ENCODE data around the gene PP2D1. TPM values are rescaled to one million over a fixed set of nuclear protein-coding genes. Genes with fewer than 3 reads are reported as not detected.

Gene PP2D1
- total RNA-seq, 1 experiment from 2014 or later = not detected

- peak; percentile 90 for TF ChIP-seq YY1 (IDR thresholded peaks at IDR 0.05; ENCODE audit: extremely low read depth, insufficient replicate concordance, low read depth, low read length)
- TF ChIP-seq CEBPB (IDR thresholded peaks at IDR 0.05; ENCODE audit: low read depth) = no peak
- no peak for TF ChIP-seq RAD21 (IDR thresholded peaks at IDR 0.05; ENCODE audit: low read depth)
These were observed 65.1 kb downstream of the PP2D1 start, which contains the start of gene RAB5A (continued) for GRCh38 chr3:19946832-19947548.

- ChIA-PET POLR2A (no interaction called here), RAD21 (ENCODE audit: low non-redundant PET in 1 of 2, low total read pairs in 2 of 2, uncharacterized antibody in 2 of 2, unreplicated experiment in 2 of 2) (no interaction called here), CTCF (no interaction called here)
- Histone ChIP-seq H3K36me3 (ENCODE audit: control insufficient read depth in 1 of 2, insufficient read depth in 2 of 2, low read length in 2 of 2) (peaks cover 0 to 2% of the 10 kb centered on the region in 2 experiments; a peak in 1 of 4 replicates), H3K9me3 (ENCODE audit: control insufficient read depth in 1 of 2, insufficient read depth in 1 of 2, low read depth in 1 of 2, low read length in 2 of 2) (no peaks in the 10 kb centered on the region), H3K9ac (ENCODE audit: low read length) (peak overlapping the region; percentile 84), H3K27me3 (ENCODE audit: insufficient read depth, low read length) (no peaks in the 10 kb centered on the region), H3K79me2 (ENCODE audit: insufficient read depth, low read length) (peaks cover 40% of the 10 kb centered on the region), H3K27ac (ENCODE audit: low read depth, low read length) (peak overlapping the region; percentile 96), H3K9me2 (ENCODE audit: insufficient read depth) (no peaks in the 10 kb centered on the region), H3K4me2 (ENCODE audit: low read length) (peak overlapping the region; percentile 85), H4K20me1 (ENCODE audit: insufficient read depth) (peaks cover 4% of the 10 kb centered on the region; the same call in 1 of the 2 replicates), H3K4me1 (ENCODE audit: control insufficient read depth in 1 of 2, insufficient read depth in 2 of 2, low read length in 2 of 2) (peaks cover 7 to 14% of the 10 kb centered on the region in 2 experiments; a peak in 3 of 4 replicates), H3K4me3 (replicated peaks in 1 of 2; ENCODE audit: low read depth in 1 of 2, low read length in 2 of 2) (peak overlapping the region; percentile 89 to 93), H2AFZ (ENCODE audit: low read depth, low read length, poor library complexity, severe bottlenecking) (no peak overlapping the region)
- TF ChIP-seq SP1 (IDR thresholded peaks at IDR 0.05; ENCODE audit: low read depth) (no peak), TCF7L2 (IDR thresholded peaks at IDR 0.05; ENCODE audit: borderline replicate concordance, extremely low read depth, insufficient read depth, insufficient read length) (no peak), ZNF274 (IDR thresholded peaks at IDR 0.05; ENCODE audit: low read depth, low read length) (no peak), EGR1 (IDR thresholded peaks at IDR 0.05; ENCODE audit: low read depth) (no peak), FOSL1 (IDR thresholded peaks at IDR 0.05; ENCODE audit: low read depth) (no peak), CBX3 (IDR thresholded peaks at IDR 0.05; ENCODE audit: low read depth) (no peak), POLR2AphosphoS5 (IDR thresholded peaks at IDR 0.05; ENCODE audit: low read depth, low read length) (no peak), YY1 (IDR thresholded peaks at IDR 0.05; ENCODE audit: extremely low read depth, insufficient replicate concordance, low read depth, low read length) (no peak), ZBTB33 (IDR thresholded peaks at IDR 0.05; ENCODE audit: extremely low read depth, insufficient replicate concordance, low read length) (no peak), EZH2 (IDR thresholded peaks at IDR 0.05) (no peak), POLR2A (IDR thresholded peaks at IDR 0.05; ENCODE audit: borderline replicate concordance, extremely low read depth, insufficient read depth, insufficient read length) (no peak), ZFX (IDR thresholded peaks at IDR 0.05) (no peak), CEBPB (IDR thresholded peaks at IDR 0.05; ENCODE audit: low read depth) (no peak)
- TSS peak; percentile 93 for BruUV-seq (replicated peaks)
- DNase-seq (ENCODE audit: low read depth, low spot score) (no peak), ATAC-seq (peak; percentile 10)
- intact Hi-C loops (cut with micrococcal nuclease) = loop anchor here (5.0 kb wide), 1 partner anchor 241 kb away; the partner anchor contains the start of gene SGO1
These were observed 65.9 kb downstream of the PP2D1 start for GRCh38 chr3:19945969-19946831.
